GM19438 (cell line): ENCODE measurements around the gene NFU1.
"Not testable (repeated sequence)": the region's sequence is repeated elsewhere in the genome, so short reads cannot be mapped to it uniquely, and the experiment has no call there.

Source experiments
- ATAC-seq: cut with Tn5 transposase; IDR thresholded peaks from one replicate; pipeline ENCODE4 v1.9.1; 2021; ENCODE audit warnings: low read depth; ENCODE audit not compliant: unreplicated experiment

The NFU1 gene

DNA sequence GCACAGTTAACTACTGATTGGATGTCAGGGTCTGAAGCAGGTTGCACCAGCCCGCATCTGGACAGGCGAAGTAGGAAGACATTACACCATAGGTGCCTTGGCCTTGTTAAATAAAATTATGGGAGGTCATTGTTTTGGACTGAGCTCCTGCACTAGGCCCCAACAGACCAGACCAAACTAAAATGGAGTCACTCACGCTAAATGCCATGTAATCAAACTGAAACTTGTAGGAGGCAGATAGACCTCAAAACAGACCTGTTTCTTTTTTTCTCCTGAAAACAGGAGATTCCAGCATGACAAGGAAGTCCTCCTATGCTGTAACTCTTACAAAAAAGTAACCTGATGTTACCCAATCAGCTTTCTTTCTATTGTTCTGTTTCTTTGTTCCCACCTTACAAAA, 15.5 kb upstream of the NFU1 start:
- no peak for ATAC-seq

DNA sequence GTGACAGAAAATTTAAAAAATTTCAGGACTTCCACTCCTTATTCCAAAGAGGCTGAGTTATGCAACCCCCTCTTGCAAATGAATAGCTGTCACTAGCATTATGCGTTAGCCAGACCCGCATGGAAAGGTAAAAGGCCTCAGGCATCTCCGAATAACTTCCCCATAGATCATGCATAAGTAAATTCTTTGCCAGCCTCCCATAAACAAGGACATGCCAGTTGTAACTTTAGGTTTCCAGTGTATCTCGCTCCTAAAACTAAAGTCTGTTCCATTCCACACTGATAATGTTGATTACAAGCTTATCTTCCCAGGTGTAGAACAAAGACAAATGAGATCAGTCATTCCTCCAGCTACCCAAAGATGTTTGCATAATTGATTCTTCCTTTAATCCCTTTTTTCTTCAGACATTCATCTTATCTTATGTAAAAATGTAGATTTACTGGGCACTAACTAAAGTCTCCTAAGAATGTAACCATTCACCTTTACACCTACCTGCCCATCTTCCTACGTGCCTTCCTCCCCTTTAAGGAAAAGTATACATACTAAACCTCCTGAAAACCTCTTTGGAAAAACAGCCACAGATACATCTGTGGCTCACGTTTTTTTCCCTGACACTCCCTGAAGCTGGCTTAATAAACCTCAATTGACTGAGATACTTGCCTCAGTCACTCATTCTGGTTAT, 13.6 kb upstream of the NFU1 start:
- ATAC-seq: no peak

DNA sequence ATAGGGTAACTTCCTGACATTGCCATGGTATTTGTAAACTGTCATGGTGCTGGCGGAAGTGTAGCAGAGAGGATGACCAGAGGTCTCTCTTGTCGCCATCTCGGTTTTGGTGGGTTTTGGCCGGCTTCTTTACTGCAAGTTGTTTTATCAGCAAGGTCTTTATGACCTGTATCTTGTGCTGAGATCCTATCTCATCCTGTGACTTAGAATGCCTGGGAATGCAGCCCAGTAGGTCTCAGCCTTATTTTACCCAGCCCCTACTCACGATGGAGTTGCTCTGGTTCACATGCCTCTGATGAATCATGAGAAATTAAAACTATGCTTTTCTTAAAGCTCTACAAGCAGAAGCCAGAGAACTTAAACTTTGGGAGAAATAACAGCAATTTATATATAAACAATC, 12.7 kb upstream of the NFU1 start:
- ATAC-seq: no peak

DNA sequence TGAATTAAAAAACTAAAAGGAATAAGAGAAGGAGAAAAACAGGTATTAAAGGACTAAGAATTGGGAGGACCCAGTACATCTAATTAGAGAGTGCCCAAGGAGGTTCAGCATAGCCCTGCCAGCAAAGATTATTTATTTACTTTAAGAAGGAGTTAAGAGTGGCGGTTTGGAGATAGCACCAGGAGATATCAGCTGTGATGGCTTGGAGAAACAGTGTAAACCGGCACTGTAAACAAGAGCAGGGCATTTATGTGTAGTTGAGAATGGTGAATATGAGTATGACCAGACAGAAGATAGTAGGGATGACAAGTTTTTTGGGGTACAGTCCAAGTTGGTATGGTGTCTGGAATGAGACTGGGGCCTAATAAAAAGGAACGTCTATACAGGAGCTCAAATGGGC, 6.4 kb upstream of the NFU1 start:
- not testable (repeated sequence) for ATAC-seq

DNA sequence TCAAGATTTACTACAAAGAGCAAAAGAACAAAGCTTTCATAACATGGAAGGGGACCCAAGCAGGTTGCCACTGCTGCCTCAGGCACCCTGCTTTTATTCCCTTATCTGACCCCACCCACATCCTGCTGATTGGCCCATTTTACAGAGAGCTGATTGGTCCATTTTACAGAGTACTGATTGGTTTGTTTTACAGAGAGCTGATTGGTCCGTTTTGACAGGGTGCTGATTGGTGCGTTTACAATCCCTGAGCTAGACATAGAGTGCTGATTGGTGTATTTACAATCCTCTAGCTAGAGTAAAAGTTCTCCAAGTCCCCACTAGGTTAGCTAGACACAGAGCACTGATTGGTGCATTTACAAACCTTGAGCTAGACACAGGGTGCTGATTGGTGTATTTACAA, 2.3 kb upstream of the NFU1 start:
- ATAC-seq: not testable (repeated sequence)

DNA sequence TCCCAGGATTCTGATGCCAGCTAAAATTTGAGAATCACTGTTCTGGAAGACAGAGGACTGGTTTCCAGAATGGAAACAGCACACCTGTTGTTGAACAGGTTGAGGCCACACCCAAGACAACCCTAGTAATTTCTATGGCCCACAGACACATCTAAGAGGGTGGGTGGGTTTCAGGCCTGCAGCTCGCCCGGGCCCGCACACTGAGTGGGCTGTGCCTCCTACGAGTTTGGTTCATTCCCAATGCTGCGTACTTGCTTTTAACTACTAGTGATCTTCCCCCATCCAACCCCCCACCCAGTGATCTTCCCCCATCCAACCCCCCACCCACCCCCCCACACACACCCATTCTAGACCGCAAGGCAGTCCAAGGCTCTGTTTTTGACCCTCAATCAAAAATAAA, 1.3 kb upstream of the NFU1 start:
- no peak for ATAC-seq

DNA sequence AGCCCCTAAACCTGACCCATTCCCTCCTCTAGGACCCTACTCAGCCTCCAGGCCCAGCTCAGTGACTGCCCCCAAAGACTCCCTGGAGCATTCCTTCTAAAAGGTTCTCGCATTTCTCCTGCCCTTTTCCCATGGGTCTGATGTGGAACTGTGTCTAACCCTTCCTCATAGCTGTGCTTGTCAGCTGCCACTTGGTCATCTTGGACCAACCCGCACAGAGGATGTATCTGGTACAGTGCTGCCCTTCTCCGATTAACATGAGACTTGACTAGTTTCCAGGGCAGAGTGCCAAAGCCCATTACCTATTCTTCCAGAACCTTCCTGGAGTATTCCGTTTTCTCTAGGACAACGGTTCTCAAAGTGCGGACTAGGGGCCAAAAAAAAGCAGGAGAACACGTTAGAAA, 518 bp upstream of the NFU1 start:
- no peak for ATAC-seq

DNA sequence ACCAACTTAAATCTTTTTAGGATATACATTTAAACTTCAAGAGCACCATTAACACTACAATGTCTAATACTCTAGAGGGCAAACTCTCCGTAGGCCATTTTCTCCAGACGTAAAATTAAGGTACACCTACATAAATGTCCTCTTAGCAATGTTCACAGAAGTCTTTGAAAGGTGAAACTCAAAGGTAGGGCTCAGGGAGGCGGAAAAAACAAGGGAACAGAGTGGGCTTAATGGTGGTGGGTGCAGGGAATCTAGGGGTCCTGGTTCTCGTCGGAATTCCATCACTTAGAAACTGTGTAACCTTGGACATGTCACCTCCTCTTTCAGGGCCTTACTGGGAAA, 668 bp downstream of the NFU1 start:
- peak; percentile 7 for ATAC-seq

DNA sequence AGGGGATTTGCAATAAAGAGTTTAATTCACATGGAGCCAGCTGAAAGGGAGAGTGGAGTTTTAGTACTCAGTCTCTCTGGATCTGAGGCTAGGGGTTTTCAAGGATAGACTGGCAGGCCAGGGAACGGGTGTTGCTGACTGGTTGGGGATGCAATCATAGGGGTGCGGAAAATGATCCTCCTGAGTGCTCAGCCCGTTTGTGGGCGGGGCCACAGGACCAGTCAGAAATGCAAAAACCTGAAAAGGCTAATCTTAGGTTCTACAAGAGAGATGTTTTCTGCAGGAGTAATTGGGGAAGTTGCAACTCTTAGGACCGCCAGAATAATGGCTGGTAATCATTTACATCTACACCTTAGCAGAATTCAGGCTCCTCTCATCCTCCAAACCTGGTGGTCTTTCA, 2.5 kb downstream of the NFU1 start:
- no peak for ATAC-seq

DNA sequence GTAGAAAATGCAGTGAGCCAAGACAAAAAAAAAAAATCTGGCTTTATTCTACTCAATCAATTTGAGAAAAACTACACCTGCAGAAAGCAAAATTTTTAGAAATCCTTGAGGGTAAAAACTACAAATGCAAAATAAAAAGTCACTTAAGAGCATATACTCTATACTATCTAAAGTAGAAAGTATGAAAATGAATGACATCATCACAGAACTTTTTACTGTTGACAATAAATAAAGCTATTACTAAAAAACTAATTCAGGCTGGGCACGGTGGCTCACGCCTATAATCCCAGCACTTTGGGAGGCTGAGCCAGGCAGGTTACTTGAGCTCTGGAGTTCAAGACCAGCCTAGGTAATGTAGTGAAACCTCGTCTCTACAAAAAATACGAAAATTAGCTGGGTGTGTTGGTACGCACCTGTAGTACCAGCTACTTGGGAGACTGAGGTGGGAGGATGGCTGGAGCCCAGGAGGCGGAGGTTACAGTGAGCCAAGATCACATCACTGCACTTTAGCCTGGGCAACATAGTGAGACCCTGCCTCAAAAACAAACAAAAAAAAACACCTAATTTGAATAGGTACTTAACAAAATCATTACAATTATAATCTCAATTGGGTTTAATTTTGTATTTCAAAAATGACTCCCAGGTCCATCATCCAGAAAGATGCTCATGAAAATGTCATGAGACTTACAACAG, 7.6 kb downstream of the NFU1 start:
- ATAC-seq: no peak

DNA sequence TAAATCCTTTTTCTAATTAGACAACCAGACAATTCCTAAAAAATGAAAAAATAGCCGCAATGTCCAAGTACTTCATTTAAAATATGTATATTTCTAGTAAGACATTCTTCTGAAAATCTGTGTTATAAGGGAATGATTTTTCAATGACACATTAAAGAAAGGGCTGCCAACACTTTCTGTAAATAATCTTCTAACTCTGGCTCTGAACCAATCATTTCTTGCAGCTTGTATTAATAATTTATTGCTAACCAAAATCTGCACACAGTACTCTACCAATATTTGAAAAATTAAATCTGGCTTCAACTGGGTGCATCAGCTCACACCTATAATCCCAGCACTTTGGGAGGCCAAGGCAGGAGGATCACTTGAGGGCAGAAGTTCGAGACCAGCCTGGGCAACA, 8.3 kb downstream of the NFU1 start:
- no peak for ATAC-seq

DNA sequence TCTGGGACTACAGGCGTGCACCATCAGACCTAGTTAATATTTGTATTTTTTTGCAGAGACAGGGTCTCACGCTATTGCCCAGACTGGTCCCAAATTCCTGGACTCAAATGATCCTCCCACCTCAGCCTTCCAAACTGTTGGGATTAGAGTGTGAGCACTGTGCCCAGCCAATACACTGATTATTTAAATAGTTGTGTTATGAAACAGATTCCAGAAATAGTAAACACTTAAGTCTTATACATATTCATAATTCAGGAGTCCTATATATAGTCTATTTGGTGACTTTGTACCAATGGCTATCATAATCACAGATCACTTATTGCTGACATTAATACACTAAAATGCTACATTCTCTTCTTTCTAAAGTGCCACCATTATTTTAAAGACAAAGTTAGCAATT, 12.8 kb downstream of the NFU1 start:
- no peak for ATAC-seq

DNA sequence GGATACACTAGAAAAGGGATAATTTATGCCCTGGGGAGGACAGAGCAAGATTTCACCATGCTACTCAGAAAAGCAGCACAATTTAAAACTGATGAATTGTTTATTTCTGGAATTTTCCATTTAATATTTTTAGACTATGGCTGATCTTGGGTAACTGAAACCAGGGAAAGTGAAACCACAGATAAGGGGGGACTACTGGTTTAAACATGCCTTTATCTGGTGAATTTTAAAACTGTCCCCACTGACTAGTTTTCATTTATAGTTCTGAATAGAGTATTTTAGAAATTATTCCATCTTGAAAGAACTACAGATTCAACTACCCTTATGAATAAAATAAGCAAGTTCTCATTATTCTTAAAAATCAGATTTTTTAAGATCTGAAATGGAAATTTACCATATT, 15.0 kb downstream of the NFU1 start:
- ATAC-seq: no peak

DNA sequence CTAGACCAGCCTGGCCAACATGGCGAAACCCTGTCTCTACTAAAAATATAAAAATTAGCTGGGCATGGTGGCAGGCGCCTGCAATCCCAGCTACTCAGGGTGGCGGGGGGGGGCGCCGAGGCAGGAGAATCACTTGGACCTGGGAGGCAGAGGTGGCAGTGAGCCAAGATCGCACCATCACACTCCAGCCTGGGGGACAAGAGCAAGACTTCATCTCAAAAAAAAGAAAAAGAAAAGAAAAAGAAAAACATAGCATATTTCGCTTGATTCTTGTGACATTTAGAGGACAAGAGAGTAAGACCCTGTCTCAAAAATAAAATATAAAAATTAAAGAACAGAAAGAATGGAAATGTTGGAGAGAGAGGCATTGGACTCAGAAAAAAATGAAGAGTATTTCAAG, 18.1 kb downstream of the NFU1 start:
- ATAC-seq: not testable (repeated sequence)

DNA sequence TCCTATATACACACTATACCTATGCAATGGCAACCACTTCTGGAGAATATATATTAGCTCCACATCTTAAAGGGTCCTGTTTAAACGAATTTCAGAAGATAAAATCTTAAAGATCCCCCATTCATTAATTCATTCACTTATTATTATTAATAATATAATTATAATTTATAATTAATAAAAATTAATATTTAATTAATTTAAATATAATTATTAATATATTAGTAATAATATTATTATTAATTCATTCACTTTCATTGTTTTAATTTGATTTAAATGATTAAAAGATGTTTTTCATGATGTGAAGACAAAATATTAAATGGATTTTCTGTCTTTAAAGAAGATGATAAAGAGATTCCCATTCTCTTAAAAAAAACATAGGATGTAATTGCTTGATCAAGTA, 21.1 kb downstream of the NFU1 start:
- ATAC-seq: no peak

DNA sequence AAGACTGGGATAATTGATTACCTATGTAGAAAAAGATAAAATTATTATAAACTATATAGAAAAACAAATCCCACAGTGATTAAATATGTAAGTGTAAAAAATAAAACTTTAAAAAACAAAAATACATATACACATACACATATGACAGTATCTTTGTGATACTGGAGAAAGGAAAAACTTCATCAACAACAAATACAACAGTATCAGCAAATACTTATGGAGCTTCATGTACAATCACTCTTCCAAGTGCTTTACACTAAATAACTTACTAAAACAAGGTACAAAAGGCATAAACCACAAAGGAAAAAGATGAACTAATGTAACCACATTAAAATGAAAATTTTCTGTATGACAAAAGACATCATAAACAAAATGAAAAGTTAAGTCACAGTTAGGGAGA, 26.1 kb downstream of the NFU1 start:
- ATAC-seq: no peak

DNA sequence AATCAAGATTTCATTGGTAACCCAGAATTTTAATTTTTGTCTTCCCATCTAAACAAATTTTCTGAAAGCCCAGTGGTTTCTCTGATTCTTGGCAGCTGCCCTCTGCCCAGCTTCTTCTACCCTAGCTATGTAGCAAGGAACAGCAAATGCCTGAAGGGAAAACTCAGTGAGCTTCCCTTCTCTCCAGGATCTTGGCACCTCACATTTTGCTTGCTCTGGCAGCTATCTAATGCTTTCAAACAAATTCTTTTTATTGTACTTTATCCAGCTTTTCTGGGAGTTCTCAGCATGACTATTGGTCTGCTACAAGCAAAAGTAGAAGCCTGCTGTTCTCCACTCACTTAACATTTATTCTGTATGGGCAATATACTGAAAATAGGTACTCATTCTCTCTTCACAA, 31.9 kb downstream of the NFU1 start:
- ATAC-seq: no peak

DNA sequence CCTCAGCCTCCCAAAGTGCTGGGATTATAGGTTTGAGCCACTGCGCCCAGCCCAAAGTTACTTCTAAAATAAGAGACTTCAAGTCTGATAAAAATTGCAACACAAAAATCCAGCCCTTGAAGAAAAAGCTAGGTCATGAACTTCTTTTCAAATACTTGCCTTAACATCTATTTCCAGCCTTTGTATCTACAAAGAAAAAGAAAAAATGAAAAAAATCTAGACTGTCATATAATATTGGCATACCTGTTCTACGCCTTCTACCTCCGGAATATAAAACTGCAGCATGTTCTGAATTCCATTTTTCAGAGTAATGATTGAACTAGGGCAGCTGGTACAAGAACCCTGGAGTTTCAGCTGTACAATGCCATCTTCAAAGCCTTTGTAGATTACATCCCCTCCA, 37.1 kb downstream of the NFU1 start:
- ATAC-seq: no peak

DNA sequence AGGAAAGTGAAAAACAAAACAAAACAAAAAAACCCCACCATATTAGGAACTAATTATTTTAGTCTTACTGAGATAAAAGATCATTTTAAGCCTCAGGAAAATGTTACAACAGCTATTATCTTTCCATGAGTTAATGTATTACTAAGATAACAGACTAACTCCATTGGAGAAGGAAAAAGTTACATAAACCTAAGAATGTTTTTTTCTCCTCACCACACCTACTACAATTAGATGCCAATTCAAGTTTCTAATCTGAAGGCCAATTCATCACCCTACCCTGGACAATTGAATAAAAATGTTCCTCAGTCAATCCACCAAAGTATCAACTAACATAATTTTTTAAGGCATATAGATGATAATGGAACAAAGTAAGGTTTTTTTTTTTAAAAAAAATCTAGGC, 40.0 kb downstream of the NFU1 start:
- ATAC-seq: no peak

DNA sequence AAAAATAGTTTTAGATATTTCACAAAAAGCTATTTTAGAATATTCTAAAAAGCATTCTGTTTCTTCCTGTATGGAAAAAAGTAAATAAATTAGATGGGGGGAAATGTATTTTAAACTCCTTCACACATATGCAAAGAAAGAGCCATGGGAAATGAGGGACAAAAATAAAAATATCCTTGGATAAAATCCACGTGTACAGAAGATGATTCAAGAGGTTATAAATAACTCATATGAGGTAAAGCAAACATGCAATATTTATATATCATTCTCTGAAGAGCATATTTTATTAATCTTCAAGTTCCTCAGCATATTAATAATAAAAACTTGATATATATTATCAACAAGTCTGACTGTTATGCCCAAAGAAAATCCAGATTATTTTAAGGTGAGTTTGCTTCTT, 41.4 kb downstream of the NFU1 start:
- ATAC-seq: no peak

DNA sequence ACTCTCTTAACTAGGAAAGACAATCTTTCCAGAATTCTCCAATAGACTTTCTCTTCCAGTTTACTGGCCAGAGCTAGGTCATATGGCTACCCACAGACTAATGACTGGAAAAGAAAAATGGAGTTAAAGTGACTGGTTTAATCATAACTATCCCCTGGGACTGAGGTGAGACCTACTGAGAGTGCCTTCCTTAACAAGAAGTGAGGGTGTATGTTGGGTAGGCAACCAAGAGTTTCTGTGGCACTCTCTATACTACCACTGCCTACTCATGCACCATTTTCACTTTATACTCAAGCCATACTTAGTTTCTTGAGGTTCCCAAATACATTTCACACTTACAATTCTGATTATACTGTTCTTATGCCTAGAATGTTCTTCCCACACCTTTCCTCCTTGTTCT, 43.3 kb downstream of the NFU1 start:
- ATAC-seq: no peak

DNA sequence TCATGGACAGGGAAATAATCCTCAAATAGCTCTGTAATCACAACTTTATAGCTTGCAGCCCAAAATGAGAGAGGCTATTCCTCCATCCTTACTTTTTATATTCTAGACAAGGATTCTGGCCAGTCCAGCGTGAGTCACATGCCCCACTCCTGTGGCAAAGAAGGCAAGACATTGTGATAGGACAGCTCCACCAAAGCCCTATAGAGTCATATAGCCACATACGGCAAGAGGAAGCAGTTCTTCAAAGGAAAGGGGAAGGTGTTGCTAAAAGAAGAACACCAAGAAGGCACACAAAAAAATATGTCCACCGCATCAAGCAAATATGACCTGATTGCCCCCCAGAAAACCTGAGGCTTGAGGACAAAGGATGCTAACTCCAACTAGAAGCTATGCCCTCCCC, 46.8 kb downstream of the NFU1 start:
- ATAC-seq: no peak

DNA sequence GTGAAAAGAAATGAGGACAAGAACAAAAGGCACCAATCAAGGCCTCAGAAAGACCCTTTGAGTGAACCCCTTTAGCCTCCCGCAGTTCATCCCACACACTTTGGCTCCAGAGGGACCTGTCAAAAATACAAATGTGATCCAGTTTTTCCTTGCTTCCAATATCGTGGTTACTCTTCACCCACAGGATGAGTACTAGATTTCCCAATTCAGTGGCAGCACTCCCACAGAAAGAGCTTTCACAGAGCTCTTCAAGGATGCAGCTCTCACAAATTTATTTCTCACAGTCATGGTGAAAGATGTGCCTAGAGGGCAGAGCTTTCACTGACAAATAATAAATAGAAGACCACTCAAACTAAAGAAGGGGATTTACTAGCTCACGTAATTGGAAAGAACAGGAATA, 47.2 kb downstream of the NFU1 start:
- no peak for ATAC-seq
